ENCODE results near the gene TIMM9. TPM values are rescaled to one million over a fixed set of nuclear protein-coding genes. Genes with fewer than 3 reads are reported as not detected.
"Not testable (repeated sequence)": the region's sequence is repeated elsewhere in the genome, so short reads cannot be mapped to it uniquely, and the experiment has no call there.

Gene TIMM9
- polyA plus RNA-seq (ENCODE audit: insufficient read depth in 1 of 5, insufficient read length in 5 of 5, low replicate concordance in 1 of 5): 10 to 100 TPM; 67.5 to 80.4 (median 76.7) TPM
- long read RNA-seq, donor 1, partial matches to known transcripts: 26 of 29 reads
- long read RNA-seq, donor 1, other reads (novel, unspliced or antisense): 0 of 29 reads
- long read RNA-seq, donor 2, partial matches to known transcripts: 20 of 24 reads
- long read RNA-seq, donor 2, other reads (novel, unspliced or antisense): 0 of 24 reads
- long read RNA-seq, donor 3, partial matches to known transcripts: 31 of 31 reads
- long read RNA-seq, donor 3, other reads (novel, unspliced or antisense): 0 of 31 reads
- long read RNA-seq, donor 4, partial matches to known transcripts: 12 of 13 reads
- long read RNA-seq, donor 4, other reads (novel, unspliced or antisense): 0 of 13 reads
- long read RNA-seq, donor 5, partial matches to known transcripts: 39 of 44 reads
- long read RNA-seq, donor 5, other reads (novel, unspliced or antisense): 0 of 44 reads
- long read RNA-seq, donor 6, partial matches to known transcripts: 28 of 31 reads
- long read RNA-seq, donor 6, other reads (novel, unspliced or antisense): 0 of 31 reads
- long read RNA-seq, donor 7, partial matches to known transcripts: 11 of 12 reads
- long read RNA-seq, donor 7, other reads (novel, unspliced or antisense): 0 of 12 reads
- long read RNA-seq, donor 8, partial matches to known transcripts: 10 of 12 reads
- long read RNA-seq, donor 8, other reads (novel, unspliced or antisense): 0 of 12 reads

- peak; percentile 96 to 97 for DNase-seq
Observed at GRCh38 chr14:58427281-58428117, at the start of gene TIMM9, which contains the start of gene KIAA0586. TIMM9 (minus strand) TSS chr14:58427531; CDS start chr14:58411945, 15,586 bp downstream. KIAA0586 (plus strand) TSS chr14:58427719; CDS start chr14:58428265, 546 bp downstream.

- no peak for DNase-seq
Observed at GRCh38 chr14:58476320-58476719, 49.0 kb upstream of the TIMM9 start.

GRCh38 chr14:58469309-58469708 is 42.0 kb upstream of the TIMM9 start:
- DNase-seq: no peak

GRCh38 chr14:58467575-58467974 is 40.2 kb upstream of the TIMM9 start:
- no peak for DNase-seq

- no peak for DNase-seq
Observed at GRCh38 chr14:58466459-58466858, 39.1 kb upstream of the TIMM9 start.

- DNase-seq: no peak
Observed at GRCh38 chr14:58465421-58465820, 38.1 kb upstream of the TIMM9 start.

- DNase-seq: no peak
Observed at GRCh38 chr14:58464652-58465051, 37.3 kb upstream of the TIMM9 start.

- DNase-seq: no peak
Observed at GRCh38 chr14:58463147-58463546, 35.8 kb upstream of the TIMM9 start.

GRCh38 chr14:58460772-58461171 is 33.4 kb upstream of the TIMM9 start:
- no peak for DNase-seq

GRCh38 chr14:58455593-58456265 is 28.4 kb upstream of the TIMM9 start:
- DNase-seq: no peak

GRCh38 chr14:58444627-58445026 is 17.3 kb upstream of the TIMM9 start:
- DNase-seq: no peak

GRCh38 chr14:58439476-58439875 is 12.1 kb upstream of the TIMM9 start:
- DNase-seq: no peak

- no peak for DNase-seq
Observed at GRCh38 chr14:58430156-58430555, 2.8 kb upstream of the TIMM9 start.

GRCh38 chr14:58428118-58428683 is 870 bp upstream of the TIMM9 start:
- peak; percentile 32 to 39 for DNase-seq

- DNase-seq: no peak
Observed at GRCh38 chr14:58426670-58427280, 556 bp downstream of the TIMM9 start.

GRCh38 chr14:58416934-58417333 is 10.4 kb downstream of the TIMM9 start:
- not testable (repeated sequence) for DNase-seq

- no peak for DNase-seq
Observed at GRCh38 chr14:58415636-58416547, 11.4 kb downstream of the TIMM9 start.

- DNase-seq: no peak
Observed at GRCh38 chr14:58414845-58415244, 12.5 kb downstream of the TIMM9 start.

GRCh38 chr14:58408681-58409215 is 18.6 kb downstream of the TIMM9 start:
- no peak for DNase-seq
